Measurements from ENCODE around the gene FOXN3.

GRCh38 chr14:89411976-89412375 is 5.1 kb downstream of the FOXN3 start:
- TF ChIP-seq CTCF (IDR thresholded peaks at IDR 0.05) = no peak
- no peak for TF ChIP-seq POLR2A (IDR thresholded peaks at IDR 0.05)

Data from transverse colon (tissue), 3 donors.